GM12801 (cell line): Measurements from ENCODE around the gene SLC22A23.

Experiments
- TF ChIP-seq, protein P1 (sequence below): IDR thresholded peaks from one replicate; pipeline ENCODE4 v1.5.1; 2011; ENCODE audit warnings: control low read depth; ENCODE audit not compliant: insufficient read length; ENCODE audit errors: extremely low read depth

The SLC22A23 gene

GRCh38 chr6:3294921-3295871, 161.7 kb downstream of the SLC22A23 start:
- TF ChIP-seq, protein P1, sequence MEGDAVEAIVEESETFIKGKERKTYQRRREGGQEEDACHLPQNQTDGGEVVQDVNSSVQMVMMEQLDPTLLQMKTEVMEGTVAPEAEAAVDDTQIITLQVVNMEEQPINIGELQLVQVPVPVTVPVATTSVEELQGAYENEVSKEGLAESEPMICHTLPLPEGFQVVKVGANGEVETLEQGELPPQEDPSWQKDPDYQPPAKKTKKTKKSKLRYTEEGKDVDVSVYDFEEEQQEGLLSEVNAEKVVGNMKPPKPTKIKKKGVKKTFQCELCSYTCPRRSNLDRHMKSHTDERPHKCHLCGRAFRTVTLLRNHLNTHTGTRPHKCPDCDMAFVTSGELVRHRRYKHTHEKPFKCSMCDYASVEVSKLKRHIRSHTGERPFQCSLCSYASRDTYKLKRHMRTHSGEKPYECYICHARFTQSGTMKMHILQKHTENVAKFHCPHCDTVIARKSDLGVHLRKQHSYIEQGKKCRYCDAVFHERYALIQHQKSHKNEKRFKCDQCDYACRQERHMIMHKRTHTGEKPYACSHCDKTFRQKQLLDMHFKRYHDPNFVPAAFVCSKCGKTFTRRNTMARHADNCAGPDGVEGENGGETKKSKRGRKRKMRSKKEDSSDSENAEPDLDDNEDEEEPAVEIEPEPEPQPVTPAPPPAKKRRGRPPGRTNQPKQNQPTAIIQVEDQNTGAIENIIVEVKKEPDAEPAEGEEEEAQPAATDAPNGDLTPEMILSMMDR: no peak

GRCh38 chr6:3294396-3294795, 162.5 kb downstream of the SLC22A23 start:
- TF ChIP-seq, protein P1: no peak

- TF ChIP-seq, protein P1: no peak
Measured at GRCh38 chr6:3293271-3294155, 163.3 kb downstream of the SLC22A23 start.

GRCh38 chr6:3292431-3293197, 164.2 kb downstream of the SLC22A23 start:
- TF ChIP-seq, protein P1: no peak

DNA sequence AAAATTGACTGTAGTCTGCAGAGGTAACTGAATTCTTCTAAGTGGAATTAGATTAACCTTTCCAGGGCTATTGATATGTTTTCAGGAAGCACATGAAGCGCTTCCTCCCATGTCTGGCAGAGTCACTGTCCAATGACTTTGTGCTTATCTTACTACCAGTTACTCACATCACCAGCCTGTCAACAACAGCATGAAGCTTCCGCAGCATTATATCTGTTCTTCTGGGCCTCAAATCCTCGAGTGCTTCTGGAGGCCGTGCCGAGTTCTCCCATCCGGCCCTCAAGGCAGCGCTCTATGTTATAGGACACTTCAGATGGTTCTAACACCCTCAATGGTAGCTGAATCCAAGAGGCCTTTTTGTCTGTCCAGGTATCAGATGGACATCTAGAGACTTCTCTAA, 164.9 kb downstream of the SLC22A23 start:
- TF ChIP-seq, protein P1: no peak

- TF ChIP-seq, protein P1: no peak
Measured at GRCh38 chr6:3291346-3291745, 165.5 kb downstream of the SLC22A23 start.

DNA sequence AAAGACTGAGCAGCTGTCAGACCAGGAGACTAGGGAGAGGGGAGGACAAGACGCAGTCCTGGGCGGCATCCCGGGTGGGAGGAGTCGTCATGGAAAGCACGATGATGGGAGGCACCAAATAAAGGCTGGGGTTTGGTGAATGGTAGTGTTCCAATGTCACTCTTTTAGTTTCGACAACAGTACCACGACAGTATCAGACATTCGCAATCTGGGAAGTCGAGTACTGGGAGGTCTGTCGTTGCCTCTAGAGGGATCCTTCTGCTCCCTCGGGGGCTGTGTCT, 166.0 kb downstream of the SLC22A23 start:
- TF ChIP-seq, protein P1: no peak
